ENCODE results near the gene PALLD. TPM values are rescaled to one million over a fixed set of nuclear protein-coding genes. Genes with fewer than 3 reads are reported as not detected.

The PALLD gene
- total RNA-seq, 1 donor from 2014 or later, result 15.3 TPM

- DNase-seq (ENCODE audit: low read depth in 2 of 2), result no peak
These were observed 125.1 kb downstream of the PALLD start for GRCh38 chr4:168621806-168622589.

- no peak for DNase-seq (ENCODE audit: low read depth in 2 of 2)
These were observed 125.7 kb downstream of the PALLD start for GRCh38 chr4:168622600-168622999.

GRCh38 chr4:168623011-168623410, 126.2 kb downstream of the PALLD start:
- DNase-seq (ENCODE audit: low read depth in 2 of 2), result no peak

GRCh38 chr4:168623484-168623883, 126.6 kb downstream of the PALLD start:
- no peak for DNase-seq (ENCODE audit: low read depth in 2 of 2)

- no peak for DNase-seq (ENCODE audit: low read depth in 2 of 2)
These were observed 131.4 kb downstream of the PALLD start for GRCh38 chr4:168628251-168628650.

- DNase-seq (ENCODE audit: low read depth in 2 of 2), result no peak
These were observed 132.7 kb downstream of the PALLD start for GRCh38 chr4:168629566-168629965.

GRCh38 chr4:168630445-168631187, 133.8 kb downstream of the PALLD start:
- DNase-seq (ENCODE audit: low read depth in 2 of 2), result peak in 1 of 2 donors; percentile 64

GRCh38 chr4:168631241-168632162, 134.7 kb downstream of the PALLD start:
- DNase-seq (ENCODE audit: low read depth in 2 of 2), result peak in 1 of 2 donors; percentile 61

GRCh38 chr4:168632301-168632725, 135.5 kb downstream of the PALLD start:
- DNase-seq (ENCODE audit: low read depth in 2 of 2), result peak in 1 of 2 donors; percentile 19

- no peak for DNase-seq (ENCODE audit: low read depth in 2 of 2)
These were observed 136.2 kb downstream of the PALLD start for GRCh38 chr4:168633064-168633463.

- DNase-seq (ENCODE audit: low read depth in 2 of 2), result no peak
These were observed 136.6 kb downstream of the PALLD start for GRCh38 chr4:168633496-168633895.

- DNase-seq (ENCODE audit: low read depth in 2 of 2), result no peak
These were observed 137.5 kb downstream of the PALLD start for GRCh38 chr4:168634276-168634802.

- no peak for DNase-seq (ENCODE audit: low read depth in 2 of 2)
These were observed 139.2 kb downstream of the PALLD start for GRCh38 chr4:168636040-168636439.

- peak in 1 of 2 donors; percentile 12 for DNase-seq (ENCODE audit: low read depth in 2 of 2)
These were observed 139.8 kb downstream of the PALLD start for GRCh38 chr4:168636506-168637196.

GRCh38 chr4:168637872-168638756, 141.3 kb downstream of the PALLD start:
- no peak for DNase-seq (ENCODE audit: low read depth in 2 of 2)

- DNase-seq (ENCODE audit: low read depth in 2 of 2), result no peak
These were observed 143.1 kb downstream of the PALLD start for GRCh38 chr4:168639914-168640313.

- DNase-seq (ENCODE audit: low read depth in 2 of 2), result no peak
These were observed 144.9 kb downstream of the PALLD start for GRCh38 chr4:168641811-168642140.

- no peak for DNase-seq (ENCODE audit: low read depth in 2 of 2)
These were observed 145.7 kb downstream of the PALLD start for GRCh38 chr4:168642591-168642990.

GRCh38 chr4:168643111-168643795, 146.4 kb downstream of the PALLD start:
- DNase-seq (ENCODE audit: low read depth in 2 of 2), result peak in 1 of 2 donors; percentile 31
